HG02938 (cell line): ENCODE results near the gene MGMT.
A peak's percentile ranks its signal among the peaks of the same experiment; 100 is the strongest.

ENCODE experiments used
- ATAC-seq: cut with Tn5 transposase; IDR thresholded peaks from one replicate; pipeline ENCODE4 v1.9.1; 2021; ENCODE audit warnings: mild to moderate bottlenecking, moderate library complexity; ENCODE audit not compliant: unreplicated experiment

Gene MGMT

DNA sequence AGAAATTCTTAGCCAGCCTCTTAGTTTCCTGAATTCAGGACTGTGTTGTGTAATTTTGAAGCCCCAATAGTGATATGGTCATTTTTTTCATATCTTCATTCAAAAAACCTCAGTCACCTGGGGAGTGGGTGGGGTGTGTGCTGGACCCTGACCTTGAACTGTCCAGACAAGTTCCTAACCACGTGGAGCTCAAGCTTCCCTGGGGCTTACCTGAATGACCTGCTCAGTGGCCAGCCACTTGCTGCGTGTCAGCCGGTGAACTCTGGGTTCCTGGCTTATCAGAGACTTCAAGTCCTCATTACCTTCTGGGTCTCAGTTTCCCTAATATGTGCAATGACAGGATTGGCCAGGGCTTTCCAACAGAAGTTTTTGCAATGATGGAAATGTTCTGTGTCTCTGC, 27.1 kb downstream of the MGMT start:
- no peak for ATAC-seq

GRCh38 chr10:129494740-129495139, 27.7 kb downstream of the MGMT start:
- ATAC-seq, result no peak

DNA sequence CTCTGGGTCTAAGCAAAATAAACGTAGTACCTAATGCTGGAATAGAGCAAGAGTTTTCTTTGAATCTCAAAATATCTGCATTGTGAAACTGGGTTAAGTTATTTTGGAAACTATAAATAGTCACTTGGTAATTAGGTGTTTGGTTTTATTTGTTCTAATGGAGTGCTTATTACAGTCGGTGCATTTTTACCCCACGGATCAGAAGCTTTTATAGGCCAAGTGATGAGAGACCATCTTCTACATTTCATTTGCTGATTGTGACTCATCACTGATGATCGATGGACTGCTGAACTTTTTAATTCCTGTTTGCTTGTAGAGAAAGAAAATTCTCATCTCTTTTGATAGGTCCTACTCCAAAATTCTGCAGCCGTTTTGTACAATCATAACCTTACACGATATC, 28.2 kb downstream of the MGMT start:
- no peak for ATAC-seq

DNA sequence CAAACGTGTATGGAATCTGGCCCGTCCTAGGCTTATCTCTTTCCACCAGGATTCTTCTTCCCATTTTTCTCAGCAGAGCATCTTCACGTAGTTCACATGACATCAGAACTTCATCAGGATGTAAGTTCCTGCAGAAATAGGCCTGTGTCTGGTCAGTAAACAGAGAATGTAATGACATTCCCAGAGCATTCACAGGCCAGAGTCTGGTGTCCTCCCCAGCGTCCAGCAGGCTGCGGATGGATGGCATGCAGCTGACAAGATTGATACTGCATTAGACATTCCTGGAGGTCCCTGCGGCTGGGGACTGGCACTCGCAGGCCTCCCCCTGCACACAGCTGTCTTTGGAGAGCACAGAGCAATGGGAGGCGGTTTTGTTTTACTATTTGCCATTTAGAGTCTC, 28.7 kb downstream of the MGMT start:
- no peak for ATAC-seq

- ATAC-seq, result no peak
Measured at GRCh38 chr10:129497013-129497412, 30.0 kb downstream of the MGMT start.

DNA sequence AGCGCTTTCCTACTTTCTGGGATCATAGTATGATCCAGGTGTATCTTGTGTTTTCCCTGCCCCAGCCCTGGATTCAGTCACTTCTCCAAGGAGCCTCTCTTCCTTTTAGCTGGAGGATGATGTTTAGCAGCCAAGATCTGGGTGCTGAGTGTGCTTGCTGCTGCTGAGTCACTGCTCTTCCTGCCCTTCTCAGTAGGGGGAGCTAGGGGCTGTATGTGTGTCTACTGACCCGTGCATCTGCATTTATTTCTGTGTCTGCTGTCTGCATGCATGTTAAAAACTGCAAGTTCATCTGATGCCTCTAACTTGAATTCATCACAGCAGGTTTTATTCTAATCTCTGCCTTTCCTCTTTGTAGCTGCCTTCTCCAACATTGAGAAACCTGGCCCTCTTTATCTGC, 31.6 kb downstream of the MGMT start:
- ATAC-seq, result no peak

DNA sequence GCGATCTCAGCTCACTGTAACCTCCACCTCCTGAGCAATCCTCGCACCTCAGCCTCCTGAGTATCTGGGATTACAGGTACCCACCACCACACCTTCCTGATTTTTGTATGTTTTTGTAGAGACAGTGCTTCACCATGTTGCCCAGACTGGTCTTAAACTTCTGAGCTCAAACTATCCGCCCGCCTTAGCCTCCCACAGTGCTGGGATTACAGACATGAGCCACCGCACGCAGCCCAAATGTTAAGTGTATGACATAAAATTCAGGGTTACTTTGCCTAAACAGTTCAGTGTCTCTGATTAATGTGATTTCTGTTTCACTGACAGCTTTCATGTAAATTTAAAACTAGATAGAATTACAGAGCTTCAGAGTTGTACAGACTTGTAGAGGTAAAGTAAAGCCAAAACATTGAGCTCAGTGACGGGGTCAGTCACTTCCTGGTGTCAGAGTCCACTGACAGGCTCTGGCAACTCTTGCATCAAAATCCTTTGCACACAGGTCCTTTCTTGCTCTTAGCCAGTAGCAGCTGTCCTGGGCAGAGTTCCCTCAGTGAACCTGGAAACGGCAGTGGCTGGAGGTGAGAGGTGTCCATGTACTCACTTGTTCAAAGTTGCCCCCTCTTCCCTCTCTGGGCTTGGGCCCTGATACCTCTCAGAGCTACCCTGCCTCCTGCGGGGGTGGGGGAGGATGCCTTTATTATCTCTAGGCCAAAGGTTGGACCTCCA, 33.7 kb downstream of the MGMT start:
- ATAC-seq, result no peak

- peak; percentile 88 for ATAC-seq
Measured at GRCh38 chr10:129501652-129502436, 34.8 kb downstream of the MGMT start.

- ATAC-seq, result no peak
Measured at GRCh38 chr10:129502448-129502847, 35.4 kb downstream of the MGMT start.

DNA sequence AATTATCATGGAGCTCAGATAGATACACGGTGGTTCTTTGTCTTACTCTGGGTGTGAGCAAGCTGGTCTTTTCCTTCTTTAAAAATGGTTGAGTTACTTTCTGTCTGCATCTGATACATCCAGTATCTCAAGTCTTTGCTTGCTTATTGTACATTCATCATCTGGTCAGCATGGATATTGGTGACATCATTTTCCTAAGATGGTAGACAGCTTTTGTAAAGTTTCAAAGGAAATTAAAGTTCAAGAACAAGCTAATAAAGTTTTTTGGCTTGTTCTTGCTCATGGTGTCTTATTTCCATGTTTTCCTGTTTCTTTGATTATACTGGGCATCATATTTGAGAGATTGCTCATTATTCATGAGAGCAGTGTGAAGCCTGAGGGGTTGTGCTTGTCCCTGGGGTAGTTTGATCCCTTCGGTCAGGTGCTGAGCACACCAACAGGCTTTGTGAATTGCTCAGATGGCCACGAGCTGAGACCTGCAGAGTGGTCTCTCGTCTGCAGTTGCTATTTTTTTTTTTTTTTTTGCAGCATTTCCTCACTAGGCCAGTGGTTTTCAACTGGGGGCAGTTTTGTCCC, 38.5 kb downstream of the MGMT start:
- no peak for ATAC-seq

- ATAC-seq, result no peak
Measured at GRCh38 chr10:129506101-129506797, 39.2 kb downstream of the MGMT start.

GRCh38 chr10:129507216-129507889, 40.3 kb downstream of the MGMT start:
- ATAC-seq, result no peak

GRCh38 chr10:129509155-129509554, 42.1 kb downstream of the MGMT start:
- ATAC-seq, result no peak

GRCh38 chr10:129509835-129510234, 42.8 kb downstream of the MGMT start:
- no peak for ATAC-seq

- ATAC-seq, result no peak
Measured at GRCh38 chr10:129511086-129511485, 44.0 kb downstream of the MGMT start.

DNA sequence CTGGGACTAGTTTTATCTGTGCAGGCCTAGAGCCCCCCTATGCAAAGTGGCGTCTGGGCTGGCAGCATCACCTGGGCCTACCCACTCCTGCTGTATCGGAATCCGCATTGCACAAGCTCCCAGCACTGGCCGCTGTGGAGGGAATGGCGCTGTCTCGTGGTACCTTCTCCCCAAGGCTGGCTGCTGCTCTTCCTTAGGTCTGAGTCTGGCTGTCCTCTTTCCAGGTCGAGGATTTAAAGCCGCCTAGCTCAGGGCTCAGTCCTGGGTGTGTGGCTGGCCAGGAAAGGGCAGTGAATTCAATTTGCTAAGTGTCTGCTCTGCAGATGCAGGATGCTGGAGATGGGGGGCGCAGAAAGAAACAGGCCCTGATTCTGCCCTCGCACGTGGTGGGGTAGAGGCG, 44.7 kb downstream of the MGMT start:
- no peak for ATAC-seq

DNA sequence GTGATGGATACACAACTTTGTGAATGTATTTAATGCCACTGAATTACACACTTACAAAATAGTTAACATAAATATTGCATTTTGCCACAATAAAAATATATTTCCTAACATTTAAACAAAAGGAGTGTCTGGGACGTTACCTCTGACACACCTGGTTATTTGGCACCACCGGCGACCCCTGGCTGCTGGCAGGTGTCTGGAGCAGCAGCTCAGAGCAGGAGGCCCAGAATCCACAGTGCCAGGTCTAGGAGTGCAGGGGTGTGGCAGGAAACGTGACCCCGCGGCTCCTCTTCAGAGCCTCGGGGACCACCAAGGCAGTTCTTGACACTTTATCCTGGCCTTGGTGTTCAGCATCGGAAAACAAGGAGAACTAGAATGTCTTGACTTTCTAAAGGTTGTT, 46.3 kb downstream of the MGMT start:
- ATAC-seq, result no peak

DNA sequence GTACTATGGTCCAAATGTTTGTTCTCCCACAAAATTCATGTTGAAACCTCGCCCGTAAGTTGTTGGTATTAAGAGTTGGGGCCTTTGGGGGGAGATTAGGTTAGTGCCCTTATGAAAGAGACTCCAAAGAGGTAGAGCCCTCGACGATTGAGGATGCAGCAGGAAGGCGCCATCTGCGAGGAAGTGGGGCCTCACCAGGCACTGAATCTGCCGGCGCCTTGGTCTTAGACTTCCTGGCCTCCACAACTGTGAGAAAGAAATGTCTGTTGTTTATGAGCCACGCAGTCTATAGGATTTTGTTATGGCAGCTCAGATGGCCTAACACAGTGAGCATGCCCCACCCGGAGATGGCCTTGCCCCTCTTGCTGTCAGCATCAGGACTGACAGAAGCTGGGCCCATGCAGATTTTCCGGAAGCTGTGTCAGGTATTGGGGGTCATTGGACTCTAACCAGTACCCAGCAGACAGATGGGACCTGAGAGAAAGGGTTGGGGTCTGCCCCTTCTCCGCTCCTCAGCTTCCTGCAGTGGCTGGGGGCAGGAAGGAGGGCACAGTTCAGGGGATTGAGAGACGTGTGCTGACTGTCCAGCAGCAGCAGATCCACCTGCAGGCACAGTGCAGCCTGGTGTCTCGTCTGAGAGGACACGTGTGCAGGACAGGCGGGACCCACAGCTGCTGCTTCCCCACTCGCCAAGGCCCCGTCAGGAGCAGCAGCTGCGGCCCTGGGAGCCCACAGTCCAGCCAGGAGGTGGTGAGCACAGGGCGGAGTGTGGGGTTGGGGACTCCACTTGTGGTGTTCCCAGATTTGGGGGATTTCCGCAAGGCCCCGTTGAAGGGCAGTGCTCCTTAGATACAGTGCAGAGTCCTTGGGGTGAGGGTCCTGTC, 47.8 kb downstream of the MGMT start:
- no peak for ATAC-seq

DNA sequence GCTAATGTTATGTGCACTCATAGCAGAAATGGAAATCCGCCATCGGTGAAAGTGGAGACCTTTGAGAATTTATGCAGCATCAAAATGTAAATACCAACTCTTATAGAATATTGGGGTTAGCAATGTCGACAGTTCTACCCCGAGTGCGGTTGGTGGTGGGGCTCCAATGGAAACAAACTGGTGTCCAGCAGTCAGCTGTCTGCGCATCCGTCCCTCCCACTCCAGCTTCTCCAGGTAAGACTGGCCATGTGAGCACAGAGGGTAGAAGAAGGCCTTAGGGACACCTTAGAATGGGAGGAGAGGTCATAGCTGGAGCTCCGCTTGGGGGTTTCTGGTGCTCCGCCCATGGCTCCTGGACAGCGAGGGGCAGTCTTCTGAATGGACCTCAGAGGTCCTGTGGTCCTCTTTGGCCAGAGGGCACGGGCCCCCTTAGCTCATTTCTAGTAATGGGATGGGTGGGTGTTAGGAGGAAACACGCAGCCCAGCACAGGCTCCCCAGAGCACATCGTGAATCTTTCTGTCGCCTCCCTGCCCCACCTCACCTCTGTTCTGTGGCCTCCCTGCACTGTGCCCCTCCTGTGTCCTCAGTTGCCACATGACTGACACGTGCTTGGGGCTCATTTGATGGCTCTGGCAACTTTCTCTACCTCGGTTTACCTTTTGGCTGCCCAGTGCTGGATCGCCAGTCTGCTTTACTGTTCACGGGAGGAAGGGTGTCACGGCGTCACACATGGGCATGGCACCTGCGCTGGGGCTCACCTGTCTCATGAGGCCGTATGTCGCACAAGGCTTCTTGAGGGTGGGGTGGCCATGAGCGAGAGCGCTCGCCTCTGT, 50.0 kb downstream of the MGMT start:
- ATAC-seq, result no peak
